ENCODE data around the gene TMPRSS4. TPM values are rescaled to one million over a fixed set of nuclear protein-coding genes. Genes with fewer than 3 reads are reported as not detected.

The TMPRSS4 gene
- total RNA-seq, 1 experiment from 2014 or later, result not detected

- Histone ChIP-seq H3K27ac (ENCODE audit: low read length) (no peak overlapping the region), H3K27me3 (ENCODE audit: low read length) (no peaks in the 10 kb centered on the region), H3K4me1 (ENCODE audit: low read length) (no peaks in the 10 kb centered on the region), H3K79me2 (ENCODE audit: low read length) (no peaks in the 10 kb centered on the region), H4K20me1 (ENCODE audit: insufficient read depth, low read depth, low read length) (no peaks in the 10 kb centered on the region), H3K36me3 (ENCODE audit: insufficient read depth, low read length) (no peaks in the 10 kb centered on the region), H3K4me2 (ENCODE audit: low read depth, low read length, poor library complexity, severe bottlenecking) (no peak overlapping the region), H3K4me3 (ENCODE audit: low read length) (no peak overlapping the region), H2AFZ (ENCODE audit: low read length) (no peak overlapping the region), H3K9ac (ENCODE audit: low read length) (no peak overlapping the region), H3K9me3 (ENCODE audit: low read length) (no peaks in the 10 kb centered on the region), H3K9me2 (replicated peaks; ENCODE audit: insufficient read depth, low read length) (no peaks in the 10 kb centered on the region)
- DNase-seq, result no peak
Observed at GRCh38 chr11:118128310-118128709, 51.4 kb downstream of the TMPRSS4 start.

DNA sequence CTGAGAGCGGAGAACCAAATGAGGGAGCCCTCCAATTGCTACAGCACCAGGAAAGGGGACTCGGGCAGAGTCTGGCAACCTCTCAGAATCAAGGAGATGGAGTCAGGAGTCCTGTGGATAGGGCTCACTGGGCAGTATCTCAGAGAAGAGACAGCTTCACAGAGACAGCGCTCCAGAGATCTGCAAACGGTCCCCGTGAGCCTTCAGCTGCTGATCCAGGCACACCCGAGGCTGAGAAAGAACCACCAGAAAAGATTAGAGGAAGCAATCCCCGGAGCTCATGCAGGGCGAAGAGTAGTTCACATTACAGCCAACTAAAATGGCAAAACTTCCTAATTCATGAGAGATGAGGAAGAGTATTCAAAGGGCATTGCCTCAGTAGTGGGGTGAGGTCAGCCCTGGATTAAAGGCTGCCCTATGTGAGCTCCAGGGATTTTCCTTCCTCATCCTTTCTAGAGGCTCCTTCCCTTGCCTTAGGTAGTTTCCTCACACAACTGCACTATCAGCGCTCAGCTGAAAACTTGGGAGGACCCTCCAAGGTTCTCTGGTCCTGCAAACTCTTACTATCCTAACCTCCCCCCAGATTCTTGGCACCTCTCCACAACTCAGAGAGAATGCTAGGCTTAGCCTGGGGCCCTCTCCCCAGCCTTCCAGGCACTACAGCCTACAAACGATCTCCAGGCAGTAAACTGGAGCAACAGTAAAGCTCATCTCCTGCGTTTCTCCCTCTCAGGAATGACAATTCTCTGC is 52.0 kb downstream of the TMPRSS4 start:
- H2AFZ ChIP-seq (ENCODE audit: low read length), result no peak overlapping the region
- no peak for DNase-seq

GRCh38 chr11:118129471-118130172 is 52.7 kb downstream of the TMPRSS4 start:
- Histone ChIP-seq H3K36me3 (ENCODE audit: insufficient read depth, low read length) (no peaks in the 10 kb centered on the region), H3K4me2 (ENCODE audit: low read depth, low read length, poor library complexity, severe bottlenecking) (no peak overlapping the region), H3K79me2 (ENCODE audit: low read length) (no peaks in the 10 kb centered on the region), H2AFZ (ENCODE audit: low read length) (no peak overlapping the region), H3K9me3 (ENCODE audit: low read length) (no peaks in the 10 kb centered on the region), H3K4me1 (ENCODE audit: low read length) (no peaks in the 10 kb centered on the region), H4K20me1 (ENCODE audit: insufficient read depth, low read depth, low read length) (no peaks in the 10 kb centered on the region), H3K4me3 (ENCODE audit: low read length) (no peak overlapping the region), H3K27ac (ENCODE audit: low read length) (no peak overlapping the region), H3K9me2 (replicated peaks; ENCODE audit: insufficient read depth, low read length) (no peaks in the 10 kb centered on the region), H3K27me3 (ENCODE audit: low read length) (no peaks in the 10 kb centered on the region), H3K9ac (ENCODE audit: low read length) (no peak overlapping the region)
- no peak for DNase-seq

More for the DNA sequence above, 52.0 kb downstream of the TMPRSS4 start:
- Histone ChIP-seq H3K4me2 (ENCODE audit: low read depth, low read length, poor library complexity, severe bottlenecking) (no peak overlapping the region), H3K9ac (ENCODE audit: low read length) (no peak overlapping the region), H3K4me1 (ENCODE audit: low read length) (no peaks in the 10 kb centered on the region), H3K79me2 (ENCODE audit: low read length) (no peaks in the 10 kb centered on the region), H3K4me3 (ENCODE audit: low read length) (no peak overlapping the region), H4K20me1 (ENCODE audit: insufficient read depth, low read depth, low read length) (no peaks in the 10 kb centered on the region), H3K9me3 (ENCODE audit: low read length) (no peaks in the 10 kb centered on the region), H3K9me2 (replicated peaks; ENCODE audit: insufficient read depth, low read length) (no peaks in the 10 kb centered on the region), H3K27ac (ENCODE audit: low read length) (no peak overlapping the region), H3K27me3 (ENCODE audit: low read length) (no peaks in the 10 kb centered on the region), H3K36me3 (ENCODE audit: insufficient read depth, low read length) (no peaks in the 10 kb centered on the region)

- Histone ChIP-seq H3K36me3 (ENCODE audit: insufficient read depth, low read length) (no peaks in the 10 kb centered on the region), H3K9me2 (replicated peaks; ENCODE audit: insufficient read depth, low read length) (no peaks in the 10 kb centered on the region), H3K4me1 (ENCODE audit: low read length) (no peaks in the 10 kb centered on the region), H3K79me2 (ENCODE audit: low read length) (no peaks in the 10 kb centered on the region), H3K9me3 (ENCODE audit: low read length) (no peaks in the 10 kb centered on the region), H3K27me3 (ENCODE audit: low read length) (no peaks in the 10 kb centered on the region), H4K20me1 (ENCODE audit: insufficient read depth, low read depth, low read length) (no peaks in the 10 kb centered on the region), H2AFZ (ENCODE audit: low read length) (no peak overlapping the region), H3K27ac (ENCODE audit: low read length) (no peak overlapping the region), H3K4me3 (ENCODE audit: low read length) (no peak overlapping the region), H3K9ac (ENCODE audit: low read length) (no peak overlapping the region), H3K4me2 (ENCODE audit: low read depth, low read length, poor library complexity, severe bottlenecking) (no peak overlapping the region)
- DNase-seq, result no peak
Observed at GRCh38 chr11:118132385-118133151, 55.7 kb downstream of the TMPRSS4 start.

- Histone ChIP-seq H3K36me3 (ENCODE audit: insufficient read depth, low read length) (no peaks in the 10 kb centered on the region), H3K9me3 (ENCODE audit: low read length) (no peaks in the 10 kb centered on the region), H2AFZ (ENCODE audit: low read length) (no peak overlapping the region), H3K27me3 (ENCODE audit: low read length) (no peaks in the 10 kb centered on the region), H4K20me1 (ENCODE audit: insufficient read depth, low read depth, low read length) (no peaks in the 10 kb centered on the region), H3K4me2 (ENCODE audit: low read depth, low read length, poor library complexity, severe bottlenecking) (no peak overlapping the region), H3K27ac (ENCODE audit: low read length) (no peak overlapping the region), H3K4me1 (ENCODE audit: low read length) (no peaks in the 10 kb centered on the region), H3K4me3 (ENCODE audit: low read length) (no peak overlapping the region), H3K79me2 (ENCODE audit: low read length) (no peaks in the 10 kb centered on the region), H3K9me2 (replicated peaks; ENCODE audit: insufficient read depth, low read length) (no peaks in the 10 kb centered on the region), H3K9ac (ENCODE audit: low read length) (no peak overlapping the region)
- DNase-seq, result no peak
Observed at GRCh38 chr11:118133816-118134215, 56.9 kb downstream of the TMPRSS4 start.

GRCh38 chr11:118135051-118135795 is 58.3 kb downstream of the TMPRSS4 start:
- no peaks in the 10 kb centered on the region for H3K36me3 ChIP-seq (ENCODE audit: insufficient read depth, low read length)
- no peaks in the 10 kb centered on the region for H3K79me2 ChIP-seq (ENCODE audit: low read length)
- no peaks in the 10 kb centered on the region for H3K9me2 ChIP-seq (replicated peaks; ENCODE audit: insufficient read depth, low read length)
- H3K9me3 ChIP-seq (ENCODE audit: low read length), result no peaks in the 10 kb centered on the region
- H3K27ac ChIP-seq (ENCODE audit: low read length), result no peak overlapping the region
- H2AFZ ChIP-seq (ENCODE audit: low read length), result no peak overlapping the region
- H3K4me3 ChIP-seq (ENCODE audit: low read length), result no peak overlapping the region
- no peak for DNase-seq
- no peaks in the 10 kb centered on the region for H3K27me3 ChIP-seq (ENCODE audit: low read length)
- no peaks in the 10 kb centered on the region for H3K4me1 ChIP-seq (ENCODE audit: low read length)
- no peaks in the 10 kb centered on the region for H4K20me1 ChIP-seq (ENCODE audit: insufficient read depth, low read depth, low read length)
- no peak overlapping the region for H3K4me2 ChIP-seq (ENCODE audit: low read depth, low read length, poor library complexity, severe bottlenecking)
- H3K9ac ChIP-seq (ENCODE audit: low read length), result no peak overlapping the region

GRCh38 chr11:118135796-118136165 is 58.9 kb downstream of the TMPRSS4 start:
- no peaks in the 10 kb centered on the region for H3K9me3 ChIP-seq (ENCODE audit: low read length)
- no peak overlapping the region for H3K4me3 ChIP-seq (ENCODE audit: low read length)
- H3K36me3 ChIP-seq (ENCODE audit: insufficient read depth, low read length), result no peaks in the 10 kb centered on the region
- H3K9ac ChIP-seq (ENCODE audit: low read length), result no peak overlapping the region
- H3K4me1 ChIP-seq (ENCODE audit: low read length), result no peaks in the 10 kb centered on the region
- no peaks in the 10 kb centered on the region for H3K79me2 ChIP-seq (ENCODE audit: low read length)
- no peak overlapping the region for H2AFZ ChIP-seq (ENCODE audit: low read length)
- H4K20me1 ChIP-seq (ENCODE audit: insufficient read depth, low read depth, low read length), result no peaks in the 10 kb centered on the region
- H3K27ac ChIP-seq (ENCODE audit: low read length), result no peak overlapping the region
- DNase-seq, result no peak
- no peaks in the 10 kb centered on the region for H3K27me3 ChIP-seq (ENCODE audit: low read length)
- no peak overlapping the region for H3K4me2 ChIP-seq (ENCODE audit: low read depth, low read length, poor library complexity, severe bottlenecking)
- no peaks in the 10 kb centered on the region for H3K9me2 ChIP-seq (replicated peaks; ENCODE audit: insufficient read depth, low read length)

GRCh38 chr11:118136341-118136740 is 59.5 kb downstream of the TMPRSS4 start:
- H3K4me2 ChIP-seq (ENCODE audit: low read depth, low read length, poor library complexity, severe bottlenecking), result no peak overlapping the region
- no peak overlapping the region for H2AFZ ChIP-seq (ENCODE audit: low read length)
- no peaks in the 10 kb centered on the region for H3K79me2 ChIP-seq (ENCODE audit: low read length)
- H4K20me1 ChIP-seq (ENCODE audit: insufficient read depth, low read depth, low read length), result no peaks in the 10 kb centered on the region
- DNase-seq, result no peak
- H3K27me3 ChIP-seq (ENCODE audit: low read length), result no peaks in the 10 kb centered on the region
- H3K4me1 ChIP-seq (ENCODE audit: low read length), result no peaks in the 10 kb centered on the region
- H3K9ac ChIP-seq (ENCODE audit: low read length), result no peak overlapping the region
- no peak overlapping the region for H3K27ac ChIP-seq (ENCODE audit: low read length)
- H3K4me3 ChIP-seq (ENCODE audit: low read length), result no peak overlapping the region
- no peaks in the 10 kb centered on the region for H3K36me3 ChIP-seq (ENCODE audit: insufficient read depth, low read length)
- no peaks in the 10 kb centered on the region for H3K9me3 ChIP-seq (ENCODE audit: low read length)
- no peaks in the 10 kb centered on the region for H3K9me2 ChIP-seq (replicated peaks; ENCODE audit: insufficient read depth, low read length)

All from Karpas-422 (cell line).